ENCODE measurements around the gene CASP8AP2.
"Not testable (repeated sequence)": the region's sequence is repeated elsewhere in the genome, so short reads cannot be mapped to it uniquely, and the experiment has no call there.

Gene CASP8AP2

GRCh38 chr6:89892577-89892976, 62.9 kb downstream of the CASP8AP2 start:
- H3K36me3 Mint-ChIP-seq, H3K27ac Mint-ChIP-seq, H3K4me3 Mint-ChIP-seq, H3K4me1 Mint-ChIP-seq, H3K9me3 Mint-ChIP-seq: not testable (repeated sequence)
- peaks cover 19% of the 10 kb centered on the region for H3K27me3 Mint-ChIP-seq

- H3K9me3 Mint-ChIP-seq = no peaks in the 10 kb centered on the region
- H3K4me1 Mint-ChIP-seq = no peaks in the 10 kb centered on the region
- H3K27ac Mint-ChIP-seq = no peak within 1 kb of the TSS
- peaks cover 16% of the 10 kb centered on the region for H3K27me3 Mint-ChIP-seq
- H3K4me3 Mint-ChIP-seq = no peak within 1 kb of the TSS
- no peaks in the 10 kb centered on the region for H3K36me3 Mint-ChIP-seq
Measured at GRCh38 chr6:89894169-89894568, 64.5 kb downstream of the CASP8AP2 start, which contains the start of gene GJA10. Gene GJA10 (plus strand): TSS chr6:89894469. CDS start chr6:89894469, 0 bp downstream.

GRCh38 chr6:89895276-89895874, 65.7 kb downstream of the CASP8AP2 start:
- Mint-ChIP-seq H3K27me3 (peaks cover 15% of the 10 kb centered on the region), H3K4me1 (no peaks in the 10 kb centered on the region), H3K4me3 (no peak overlapping the region), H3K36me3 (no peaks in the 10 kb centered on the region), H3K27ac (no peak overlapping the region), H3K9me3 (no peaks in the 10 kb centered on the region)

- not testable (repeated sequence) for H3K9me3 Mint-ChIP-seq, H3K27ac Mint-ChIP-seq, H3K4me3 Mint-ChIP-seq, H3K36me3 Mint-ChIP-seq, H3K4me1 Mint-ChIP-seq, H3K27me3 Mint-ChIP-seq
Measured at GRCh38 chr6:89910001-89910901, 80.6 kb downstream of the CASP8AP2 start.

- Mint-ChIP-seq H3K27ac (no peak overlapping the region), H3K4me1 (peaks cover 4% of the 10 kb centered on the region)
Measured at GRCh38 chr6:89910902-89911240, 81.2 kb downstream of the CASP8AP2 start.

GRCh38 chr6:89916136-89916920, 86.6 kb downstream of the CASP8AP2 start:
- H3K9me3 Mint-ChIP-seq = peaks cover 8% of the 10 kb centered on the region
- H3K4me3 Mint-ChIP-seq = no peak overlapping the region
- H3K4me1 Mint-ChIP-seq = peaks cover 4% of the 10 kb centered on the region
- H3K27ac Mint-ChIP-seq = no peak overlapping the region
- no peaks in the 10 kb centered on the region for H3K27me3 Mint-ChIP-seq
- peaks cover 2% of the 10 kb centered on the region for H3K36me3 Mint-ChIP-seq

More at GRCh38 chr6:89910902-89911240, 81.2 kb downstream of the CASP8AP2 start:
- H3K27me3 Mint-ChIP-seq = peaks cover 2% of the 10 kb centered on the region
- H3K9me3 Mint-ChIP-seq = no peaks in the 10 kb centered on the region
- no peak overlapping the region for H3K4me3 Mint-ChIP-seq
- H3K36me3 Mint-ChIP-seq = peaks cover 4% of the 10 kb centered on the region

- peaks cover 8% of the 10 kb centered on the region for H3K9me3 Mint-ChIP-seq
- H3K27ac Mint-ChIP-seq = no peak overlapping the region
- H3K36me3 Mint-ChIP-seq = peaks cover 2% of the 10 kb centered on the region
- no peak overlapping the region for H3K4me3 Mint-ChIP-seq
- peaks cover 4% of the 10 kb centered on the region for H3K4me1 Mint-ChIP-seq
- no peaks in the 10 kb centered on the region for H3K27me3 Mint-ChIP-seq
Measured at GRCh38 chr6:89917216-89917615, 87.5 kb downstream of the CASP8AP2 start.

GRCh38 chr6:89917801-89918366, 88.2 kb downstream of the CASP8AP2 start:
- no peaks in the 10 kb centered on the region for H3K27me3 Mint-ChIP-seq
- peaks cover 2% of the 10 kb centered on the region for H3K36me3 Mint-ChIP-seq
- peaks cover 4% of the 10 kb centered on the region for H3K4me1 Mint-ChIP-seq
- no peak overlapping the region for H3K4me3 Mint-ChIP-seq
- peaks cover 8% of the 10 kb centered on the region for H3K9me3 Mint-ChIP-seq
- no peak overlapping the region for H3K27ac Mint-ChIP-seq
